GM18526 (cell line): Measurements from ENCODE around the gene P2RY14.

Experiments used
- POLR2A ChIP-seq: IDR thresholded peaks from 3 replicates; pipeline ENCODE4 v1.6.1; 2011; ENCODE audit not compliant: insufficient read length; ENCODE audit errors: extremely low read depth

P2RY14 gene

DNA sequence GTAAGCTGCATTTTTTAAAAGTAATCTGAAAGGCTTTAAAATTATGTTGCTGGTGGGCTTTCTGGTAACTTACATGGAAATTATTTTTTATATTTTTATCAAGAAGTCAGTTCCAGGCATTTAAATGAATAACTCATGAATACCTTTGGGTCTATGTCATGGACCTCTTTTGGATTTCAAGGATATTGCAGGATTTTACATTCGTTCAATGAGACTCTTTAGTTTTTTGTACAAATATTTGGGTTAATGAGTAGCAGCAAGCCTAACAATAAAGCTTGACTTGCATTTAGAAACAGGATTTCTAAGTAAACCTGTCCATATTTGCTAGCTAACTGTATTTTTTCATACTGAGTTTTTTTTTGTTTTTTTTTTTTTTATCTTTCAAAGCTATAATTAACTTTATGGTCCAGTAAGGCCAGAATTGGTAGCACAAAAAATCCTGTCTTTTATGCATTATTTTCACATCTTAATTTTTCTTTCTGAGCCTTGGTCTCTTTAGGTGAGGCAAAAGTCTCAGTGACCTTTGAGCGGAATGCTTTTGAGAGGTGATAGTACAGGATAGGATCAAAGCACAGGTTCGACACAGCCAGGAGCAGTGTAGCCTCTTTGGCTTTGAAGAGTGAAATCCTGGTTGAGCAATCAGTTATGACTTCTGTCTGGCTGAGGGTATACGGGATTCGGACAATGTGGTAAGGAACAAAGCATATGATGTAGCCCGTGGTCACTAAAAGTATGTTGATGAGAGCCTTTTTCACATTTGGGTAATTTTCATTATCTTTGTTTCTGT lies 80.2 kb downstream of the P2RY14 start:
- no peak for TF ChIP-seq POLR2A

GRCh38 chr3:151197228-151197627 lies 81.1 kb downstream of the P2RY14 start:
- TF ChIP-seq POLR2A = no peak

GRCh38 chr3:151196434-151196833 lies 81.9 kb downstream of the P2RY14 start:
- TF ChIP-seq POLR2A = no peak

DNA sequence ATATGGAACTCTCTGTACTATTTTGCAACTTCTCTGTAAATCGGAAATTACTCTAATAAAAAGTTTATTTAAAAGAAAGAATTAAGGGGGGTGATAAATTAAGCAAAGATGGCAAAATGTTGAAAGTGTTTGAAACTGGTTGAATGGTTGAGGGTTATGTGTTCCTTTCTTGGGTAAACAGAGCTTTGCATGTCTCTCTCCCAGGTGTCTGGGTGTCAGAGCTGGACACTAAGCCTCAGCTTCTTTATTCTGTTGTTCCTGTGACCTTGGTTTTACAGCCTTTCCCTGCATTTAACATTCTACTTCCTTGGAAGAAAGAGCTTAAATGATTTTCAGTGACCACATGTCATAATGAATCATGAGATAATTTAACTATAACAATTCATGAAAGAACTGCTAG lies 82.5 kb downstream of the P2RY14 start:
- no peak for TF ChIP-seq POLR2A

DNA sequence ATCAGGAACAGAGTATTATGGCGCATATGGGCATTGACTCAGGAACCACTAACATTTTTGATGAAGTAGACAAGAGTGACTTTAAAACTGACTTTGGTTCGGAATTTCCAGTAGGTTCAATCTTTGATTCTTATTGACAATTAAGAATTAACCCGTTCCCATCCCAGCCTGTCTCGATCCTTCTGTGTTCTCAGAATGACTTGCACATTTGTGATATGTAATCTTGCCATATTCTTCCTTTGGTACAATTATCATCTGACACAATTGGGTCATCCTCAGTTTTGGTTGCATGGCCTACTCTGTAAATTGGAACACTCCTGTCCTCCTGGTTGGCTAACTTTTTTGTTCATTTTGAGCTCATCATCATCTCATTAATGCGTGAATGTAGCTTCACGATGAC lies 85.8 kb downstream of the P2RY14 start:
- TF ChIP-seq POLR2A = no peak

DNA sequence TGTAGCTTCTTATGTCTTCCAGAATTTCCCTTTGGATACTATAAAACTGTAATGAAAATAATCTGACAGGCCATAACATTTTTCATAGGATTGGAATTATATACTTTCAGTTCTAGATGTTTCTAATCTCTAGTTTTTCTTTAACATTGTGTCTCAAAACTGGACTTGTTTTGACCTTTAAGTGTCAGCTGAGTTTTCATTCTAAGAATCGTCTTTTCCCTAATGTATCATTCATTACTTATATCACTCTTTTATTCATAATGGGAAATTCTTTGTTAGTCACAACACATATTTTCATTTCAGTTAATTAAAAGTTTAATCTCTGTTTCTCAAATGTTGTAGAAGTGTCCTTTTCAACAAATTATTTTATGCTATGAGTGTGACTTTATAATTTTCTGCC lies 87.2 kb downstream of the P2RY14 start:
- TF ChIP-seq POLR2A = no peak

- TF ChIP-seq POLR2A = no peak
Observed at GRCh38 chr3:151183265-151183671, 95.1 kb downstream of the P2RY14 start.

DNA sequence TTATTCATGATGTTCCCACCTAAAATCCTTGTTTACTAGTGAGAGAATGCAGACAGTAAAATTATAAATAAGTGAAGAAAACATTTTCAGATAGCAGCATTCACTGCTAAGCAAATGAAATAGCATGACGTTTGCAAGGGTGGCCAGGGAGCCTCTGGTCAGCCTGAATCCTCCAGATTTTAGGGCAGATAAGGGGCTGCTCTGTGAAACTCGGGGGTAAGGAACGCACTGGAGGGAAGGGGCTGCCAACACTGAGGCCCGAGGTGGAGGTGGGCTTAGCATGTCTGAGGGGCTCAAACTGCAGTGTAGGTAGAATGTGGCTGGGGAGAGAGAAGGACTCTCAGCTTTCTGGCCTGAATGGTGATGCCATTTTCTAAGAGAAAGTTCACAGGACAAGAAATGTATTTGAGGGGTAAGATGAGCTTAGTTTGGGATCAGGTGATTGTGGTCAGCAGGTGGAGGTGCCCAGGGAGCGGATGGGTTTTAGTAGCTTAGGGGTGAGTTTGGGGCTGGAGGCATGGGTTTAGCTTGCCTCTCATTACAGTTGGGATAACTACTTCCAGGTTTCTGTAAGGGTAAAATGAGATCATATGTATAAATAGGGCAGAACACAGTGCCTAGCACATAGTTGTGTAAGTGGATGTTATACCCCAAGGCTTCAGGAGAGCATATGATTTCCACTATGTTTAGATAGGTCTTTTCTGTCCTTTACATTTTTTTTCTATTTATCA lies 95.8 kb downstream of the P2RY14 start:
- no peak for TF ChIP-seq POLR2A

DNA sequence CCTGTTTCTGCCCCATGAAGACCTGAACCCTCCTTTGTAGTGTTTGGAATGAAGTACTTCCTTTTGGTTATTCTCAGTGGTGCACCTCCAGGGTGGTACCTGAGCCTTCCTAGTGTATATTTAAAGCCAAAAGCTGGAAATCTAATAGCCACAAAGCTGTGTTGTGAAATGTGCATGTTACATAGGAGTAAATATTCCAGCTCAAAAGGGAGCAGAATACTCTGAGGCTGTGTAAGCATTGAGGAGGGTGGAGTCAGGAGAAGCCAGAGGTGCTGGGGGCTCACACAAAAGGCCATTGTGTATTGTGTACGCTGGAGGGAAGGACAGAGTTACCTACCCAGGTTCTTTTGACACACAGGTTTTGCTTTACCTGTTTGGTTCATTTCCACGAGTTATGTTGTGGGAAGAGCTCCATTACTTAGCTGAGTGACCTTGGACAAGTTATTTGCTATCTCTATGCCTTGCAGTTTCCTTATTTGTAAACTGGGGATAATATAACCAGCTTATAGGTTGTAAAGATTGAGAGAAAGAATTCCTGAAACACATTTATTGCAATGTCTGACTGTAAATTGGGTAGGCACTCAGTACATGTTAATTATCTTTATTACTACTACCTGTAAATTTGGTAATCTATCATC lies 100.0 kb downstream of the P2RY14 start:
- TF ChIP-seq POLR2A = no peak

GRCh38 chr3:151175952-151176351 lies 102.4 kb downstream of the P2RY14 start:
- no peak for TF ChIP-seq POLR2A

DNA sequence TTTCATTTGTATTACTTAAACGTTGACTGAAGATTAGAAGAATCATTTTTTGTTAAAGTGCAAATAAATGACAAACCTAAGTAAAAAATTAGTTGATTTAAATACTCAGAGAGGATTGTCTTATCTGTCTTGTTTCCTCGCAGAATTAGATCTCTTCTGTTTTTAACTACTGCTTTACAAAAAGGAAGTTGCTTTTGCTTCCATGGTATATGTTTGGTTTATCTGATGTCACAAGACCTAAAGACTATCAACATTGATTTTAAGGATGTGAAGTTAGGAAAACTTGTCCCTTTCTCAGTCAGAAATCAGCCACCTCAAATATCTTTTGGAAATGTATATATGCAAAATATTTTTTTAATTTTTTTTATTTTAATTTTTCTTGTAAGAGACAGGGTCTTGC lies 104.0 kb downstream of the P2RY14 start:
- no peak for TF ChIP-seq POLR2A

DNA sequence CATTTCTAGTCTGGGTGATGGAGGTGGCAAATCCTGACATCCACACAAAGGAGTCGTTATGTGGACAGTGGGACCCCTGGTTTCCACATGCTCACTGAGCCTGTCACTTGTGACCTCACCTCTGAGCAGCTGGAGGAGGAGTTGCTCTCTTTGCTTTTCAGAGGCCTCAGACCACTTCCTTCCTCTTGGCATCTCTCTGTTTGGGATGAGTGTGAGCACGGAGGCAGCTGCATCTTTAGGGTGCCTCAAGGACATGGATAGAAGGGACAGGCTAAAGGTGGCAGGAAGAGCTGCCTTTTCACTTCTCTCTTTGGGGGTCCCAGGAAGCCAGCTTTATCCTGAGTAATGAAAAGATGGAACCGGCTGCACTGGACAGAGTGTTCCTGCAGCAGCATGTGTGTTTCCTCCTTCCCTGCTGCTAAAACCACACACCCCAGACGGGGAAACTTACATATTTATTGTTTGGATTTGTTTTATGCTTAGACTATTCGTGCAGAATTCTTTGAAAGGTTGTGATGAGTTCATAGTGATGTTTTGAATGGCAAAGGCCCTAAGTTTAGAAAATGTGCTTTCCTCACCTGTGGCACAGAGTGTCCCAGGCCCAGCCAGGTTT lies 107.1 kb downstream of the P2RY14 start:
- TF ChIP-seq POLR2A = no peak

GRCh38 chr3:151169262-151169947 lies 108.9 kb downstream of the P2RY14 start:
- no peak for TF ChIP-seq POLR2A

DNA sequence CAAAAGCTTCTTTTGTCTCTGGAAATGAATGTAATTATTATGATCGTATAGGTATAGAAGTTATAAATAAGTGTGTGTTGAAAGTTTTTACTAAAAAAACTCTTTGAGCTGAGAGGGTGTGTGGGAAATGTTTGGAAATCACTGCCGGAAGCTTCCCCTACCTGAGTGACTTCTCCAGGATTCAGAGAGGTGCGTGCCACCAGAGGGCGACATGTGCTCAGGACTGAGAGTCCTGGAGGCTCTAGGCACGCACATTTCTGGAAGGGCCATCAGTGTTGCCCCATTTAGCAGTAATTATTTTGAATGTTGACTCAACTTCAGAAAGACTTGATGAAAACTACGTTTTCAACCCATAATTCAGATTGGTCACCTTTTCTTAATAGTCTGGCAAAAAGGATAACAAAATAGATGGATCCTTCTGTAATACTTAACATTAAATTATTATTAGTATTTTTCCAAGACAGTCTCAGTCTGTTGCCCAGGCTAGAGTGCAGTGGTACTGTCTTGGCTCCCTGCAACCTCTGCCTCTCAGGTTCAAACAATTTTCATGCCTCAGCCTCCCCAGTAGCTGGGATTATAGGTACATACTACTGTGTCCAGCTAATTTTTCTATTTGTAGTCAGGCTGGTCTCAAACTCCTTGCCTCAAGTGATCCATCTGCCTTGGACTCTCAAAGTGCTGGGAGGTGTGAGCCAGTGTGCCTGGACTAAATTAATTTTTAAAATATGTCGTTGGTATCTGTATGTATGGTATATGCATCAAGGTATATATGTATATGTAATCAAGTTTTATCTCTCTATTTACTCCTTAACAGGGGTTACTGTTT lies 109.9 kb downstream of the P2RY14 start:
- TF ChIP-seq POLR2A = no peak
